Measurements from ENCODE around the gene MEFV. TPM values are rescaled to one million over a fixed set of nuclear protein-coding genes. Genes with fewer than 3 reads are reported as not detected.

Gene MEFV
- total and polyA plus RNA-seq, 2 donors (not counting 3 experiments of a cell fraction or from before 2014, with no cell fraction given) = not detected

DNA sequence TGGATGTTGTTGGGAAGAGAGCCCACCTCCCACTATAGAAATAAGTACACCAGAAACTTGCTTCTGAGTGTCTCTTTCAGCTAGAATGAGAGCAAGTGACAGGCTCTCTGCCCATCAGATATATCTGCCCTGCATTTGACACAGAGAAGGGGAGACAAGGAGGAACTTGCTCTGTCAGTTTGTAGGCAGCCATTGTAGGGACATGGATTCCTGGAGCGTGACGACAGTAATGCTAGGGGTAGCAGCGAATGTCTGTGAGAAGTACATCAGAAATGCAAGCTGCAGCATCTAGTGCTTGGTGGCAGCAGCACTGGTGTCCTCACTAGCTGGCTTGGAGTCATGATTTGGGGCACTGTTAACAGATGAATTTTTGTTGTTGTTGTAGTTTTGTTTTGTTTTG is 44.4 kb downstream of the MEFV start:
- ChIA-PET CTCF (no interaction called here), POLR2A (no interaction called here)
- Histone ChIP-seq H3K9me1 (replicated peaks; ENCODE audit: control insufficient read depth, extremely low read depth, insufficient read depth, low read length) (no peaks in the 10 kb centered on the region), H2AFZ (ENCODE audit: low read depth, low read length) (no peak overlapping the region), H3K9me3 (replicated peaks; ENCODE audit: control insufficient read depth, insufficient read depth, low read length) (no peaks in the 10 kb centered on the region), H3K4me1 (ENCODE audit: control insufficient read depth, extremely low read depth, insufficient read depth, low read length) (no peaks in the 10 kb centered on the region), H3K27me3 (ENCODE audit: control insufficient read depth in 2 of 2, insufficient read depth in 2 of 2, low read length in 2 of 2) (no peaks in the 10 kb centered on the region), H3K79me2 (ENCODE audit: control insufficient read depth, insufficient read depth, low read length) (no peaks in the 10 kb centered on the region), H3K4me2 (ENCODE audit: insufficient read depth, low read length) (no peak overlapping the region), H3K27ac (ENCODE audit: insufficient read depth, low read depth, low read length) (no peak overlapping the region), H4K20me1 (replicated peaks; ENCODE audit: control insufficient read depth, extremely low read depth, insufficient read depth, low read length) (no peaks in the 10 kb centered on the region), H3K36me3 (ENCODE audit: control insufficient read depth in 2 of 2, extremely low read depth in 1 of 2, insufficient read depth in 2 of 2, low read length in 2 of 2) (no peaks in the 10 kb centered on the region), H3K4me3 (replicated peaks in 1 of 3; ENCODE audit: insufficient read depth in 1 of 3, low read depth in 1 of 3, low read length in 3 of 3) (no peak overlapping the region), H3K9ac (replicated peaks; ENCODE audit: extremely low read depth, insufficient read depth, low read length) (no peak overlapping the region)
- BruUV-seq (replicated peaks) = no TSS peak
- dilution Hi-C loops (cut with MboI; ENCODE audit: extremely low pct_ligation_motif_present, low sequenced_read_pairs) = no loop called here
- intact Hi-C loops (cut with micrococcal nuclease) = no loop called here
- TF ChIP-seq POLR2AphosphoS5 (IDR thresholded peaks at IDR 0.05; ENCODE audit: insufficient read depth, low read depth, low read length) (no peak), FOS (IDR thresholded peaks at IDR 0.05; ENCODE audit: borderline replicate concordance, insufficient read depth, low read length) (no peak), POLR2A (IDR thresholded peaks at IDR 0.05; ENCODE audit: low read depth, low read length) (no peak)
- TF ChIP-seq, protein P1, sequence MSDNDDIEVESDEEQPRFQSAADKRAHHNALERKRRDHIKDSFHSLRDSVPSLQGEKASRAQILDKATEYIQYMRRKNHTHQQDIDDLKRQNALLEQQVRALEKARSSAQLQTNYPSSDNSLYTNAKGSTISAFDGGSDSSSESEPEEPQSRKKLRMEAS (IDR thresholded peaks at IDR 0.05; ENCODE audit: insufficient read depth, insufficient read length) = no peak
- FAIRE-seq (no peak), DNase-seq (ENCODE audit: low read depth, low spot score) (no peak)

DNA sequence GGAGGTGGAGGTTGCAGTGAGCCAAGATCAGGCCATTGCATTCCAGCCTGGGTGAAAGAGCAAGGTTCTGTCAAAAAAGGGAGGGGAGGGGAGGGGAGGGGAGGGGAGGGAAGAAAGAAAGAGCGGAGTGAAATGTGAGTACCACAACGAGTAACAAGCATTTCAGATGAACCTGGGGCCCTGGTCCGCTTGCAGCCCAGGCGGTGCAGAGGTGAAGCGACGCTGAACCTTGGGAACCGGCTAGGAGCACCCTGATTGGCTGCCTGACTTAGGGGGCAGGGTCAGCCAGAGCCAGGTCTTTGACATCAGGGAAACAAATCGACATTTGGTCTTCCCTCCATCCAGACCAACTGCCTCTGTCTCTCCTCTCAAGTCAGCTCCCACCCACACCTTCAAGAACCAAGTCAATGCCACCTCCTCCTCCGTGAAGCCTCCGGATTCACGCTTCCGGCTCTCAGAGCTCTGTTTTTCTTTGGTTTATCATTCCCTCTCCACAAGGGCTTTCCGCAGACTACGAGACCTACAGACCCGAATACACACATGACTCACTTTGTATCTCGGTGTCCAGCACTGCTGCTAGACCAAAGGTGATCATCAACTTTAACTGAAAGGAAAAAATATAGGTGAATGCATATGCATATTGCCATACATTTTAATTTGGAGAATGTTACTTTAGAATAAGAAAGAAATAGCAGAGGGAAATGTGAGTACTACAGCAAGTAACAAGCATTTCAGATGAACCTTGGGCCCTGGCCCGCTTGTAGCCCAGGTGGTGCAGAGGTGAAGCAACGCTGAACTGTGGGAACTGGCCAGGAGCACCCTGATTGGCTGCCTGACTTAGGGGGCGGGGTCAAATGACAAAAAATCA is 49.1 kb downstream of the MEFV start:
- intact Hi-C loops (cut with micrococcal nuclease) = no loop called here
- no peak for DNase-seq (ENCODE audit: low read depth, low spot score)
- H3K9ac ChIP-seq (replicated peaks; ENCODE audit: extremely low read depth, insufficient read depth, low read length) = no peak overlapping the region
- no peaks in the 10 kb centered on the region for H3K4me1 ChIP-seq (ENCODE audit: control insufficient read depth, extremely low read depth, insufficient read depth, low read length)
- no peaks in the 10 kb centered on the region for H4K20me1 ChIP-seq (replicated peaks; ENCODE audit: control insufficient read depth, extremely low read depth, insufficient read depth, low read length)
- H3K9me3 ChIP-seq (replicated peaks; ENCODE audit: control insufficient read depth, insufficient read depth, low read length) = peaks cover 2% of the 10 kb centered on the region
- FAIRE-seq = no peak
- TF ChIP-seq, protein P1 (IDR thresholded peaks at IDR 0.05; ENCODE audit: insufficient read depth, insufficient read length) = no peak
- no peak for TF ChIP-seq MYC (IDR thresholded peaks at IDR 0.05; ENCODE audit: low read depth, low read length)
- TF ChIP-seq POLR2A (IDR thresholded peaks at IDR 0.05; ENCODE audit: low read depth, low read length) = no peak
- no peak for TF ChIP-seq EZH2 (IDR thresholded peaks at IDR 0.05; ENCODE audit: borderline replicate concordance, low read depth, low read length, severe bottlenecking)
- no peak for TF ChIP-seq GATA2 (IDR thresholded peaks at IDR 0.05; ENCODE audit: insufficient read depth, insufficient read length, low read depth, low read length)
- TF ChIP-seq, protein P2, sequence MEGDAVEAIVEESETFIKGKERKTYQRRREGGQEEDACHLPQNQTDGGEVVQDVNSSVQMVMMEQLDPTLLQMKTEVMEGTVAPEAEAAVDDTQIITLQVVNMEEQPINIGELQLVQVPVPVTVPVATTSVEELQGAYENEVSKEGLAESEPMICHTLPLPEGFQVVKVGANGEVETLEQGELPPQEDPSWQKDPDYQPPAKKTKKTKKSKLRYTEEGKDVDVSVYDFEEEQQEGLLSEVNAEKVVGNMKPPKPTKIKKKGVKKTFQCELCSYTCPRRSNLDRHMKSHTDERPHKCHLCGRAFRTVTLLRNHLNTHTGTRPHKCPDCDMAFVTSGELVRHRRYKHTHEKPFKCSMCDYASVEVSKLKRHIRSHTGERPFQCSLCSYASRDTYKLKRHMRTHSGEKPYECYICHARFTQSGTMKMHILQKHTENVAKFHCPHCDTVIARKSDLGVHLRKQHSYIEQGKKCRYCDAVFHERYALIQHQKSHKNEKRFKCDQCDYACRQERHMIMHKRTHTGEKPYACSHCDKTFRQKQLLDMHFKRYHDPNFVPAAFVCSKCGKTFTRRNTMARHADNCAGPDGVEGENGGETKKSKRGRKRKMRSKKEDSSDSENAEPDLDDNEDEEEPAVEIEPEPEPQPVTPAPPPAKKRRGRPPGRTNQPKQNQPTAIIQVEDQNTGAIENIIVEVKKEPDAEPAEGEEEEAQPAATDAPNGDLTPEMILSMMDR (IDR thresholded peaks at IDR 0.05; ENCODE audit: extremely low read depth in 1 of 2, insufficient read depth in 1 of 2, low read depth in 1 of 2, low read length in 2 of 2) = no peak
- TF ChIP-seq JUN (IDR thresholded peaks at IDR 0.05; ENCODE audit: borderline replicate concordance, insufficient read depth, insufficient read length, low read depth) = no peak
- no peak for TF ChIP-seq FOS (IDR thresholded peaks at IDR 0.05; ENCODE audit: borderline replicate concordance, insufficient read depth, low read length)
- TF ChIP-seq POLR2AphosphoS5 (IDR thresholded peaks at IDR 0.05; ENCODE audit: insufficient read depth, low read depth, low read length) = no peak
- ChIA-PET CTCF (interaction anchor here (1.2 kb wide), 1 partner anchor 16 kb away, joined by 6 read pairs; no protein-coding TSS in a partner anchor), POLR2A (interaction anchor here (0.6 kb wide), 1 partner anchor 195 kb away, joined by 5 read pairs; no protein-coding TSS in a partner anchor)
- no peaks in the 10 kb centered on the region for H3K79me2 ChIP-seq (ENCODE audit: control insufficient read depth, insufficient read depth, low read length)
- no peak overlapping the region for H3K27ac ChIP-seq (ENCODE audit: insufficient read depth, low read depth, low read length)
- no peak overlapping the region for H2AFZ ChIP-seq (ENCODE audit: low read depth, low read length)
- no peak overlapping the region for H3K4me2 ChIP-seq (ENCODE audit: insufficient read depth, low read length)
- no peak overlapping the region for H3K4me3 ChIP-seq (replicated peaks in 1 of 3; ENCODE audit: insufficient read depth in 1 of 3, low read depth in 1 of 3, low read length in 3 of 3)
- no peaks in the 10 kb centered on the region for H3K9me1 ChIP-seq (replicated peaks; ENCODE audit: control insufficient read depth, extremely low read depth, insufficient read depth, low read length)
- BruUV-seq (replicated peaks) = no TSS peak
- dilution Hi-C loops (cut with MboI; ENCODE audit: extremely low pct_ligation_motif_present, low sequenced_read_pairs) = no loop called here
- H3K36me3 ChIP-seq (ENCODE audit: control insufficient read depth in 2 of 2, extremely low read depth in 1 of 2, insufficient read depth in 2 of 2, low read length in 2 of 2) = no peaks in the 10 kb centered on the region
- no peaks in the 10 kb centered on the region for H3K27me3 ChIP-seq (ENCODE audit: control insufficient read depth in 2 of 2, insufficient read depth in 2 of 2, low read length in 2 of 2)
